ENCODE data around the gene CRAMP1. TPM values are rescaled to one million over a fixed set of nuclear protein-coding genes. Genes with fewer than 3 reads are reported as not detected.

CRAMP1 gene
- polyA plus RNA-seq, 1 of the 3 experiments (the other 2 are of a cell fraction), result 9.5 TPM

DNA sequence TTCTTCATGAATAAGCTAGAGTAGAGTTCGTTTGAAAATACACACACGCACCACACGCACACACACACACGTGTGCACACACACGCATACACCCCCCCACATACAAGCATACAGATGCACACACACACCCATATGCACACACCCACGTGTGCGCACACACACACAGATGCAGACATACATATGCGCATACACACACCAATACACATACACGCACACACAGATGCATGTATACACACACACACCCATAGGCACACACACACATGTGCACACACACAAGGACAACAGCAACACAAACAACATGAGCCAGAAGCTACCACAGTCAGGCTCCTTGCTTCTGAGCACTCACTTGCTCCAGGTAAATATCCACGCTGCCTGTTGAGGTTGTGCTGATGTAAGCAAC lies 5.4 kb upstream of the CRAMP1 start:
- no peak for DNase-seq
- Histone ChIP-seq H4K20me1 (ENCODE audit: insufficient read depth) (no peaks in the 10 kb centered on the region), H3K79me2 (ENCODE audit: insufficient read depth) (peaks cover 22% of the 10 kb centered on the region; the same call in 1 of the 2 replicates), H3K4me3 (ENCODE audit: low read depth in 2 of 2, low read length in 1 of 2) (no peak overlapping the region), H3K27ac (ENCODE audit: low read depth in 2 of 2, low read length in 1 of 2) (no peak overlapping the region), H3F3A (replicated peaks; ENCODE audit: insufficient read depth) (peaks cover 9% of the 10 kb centered on the region), H3K4me1 (ENCODE audit: control insufficient read depth in 1 of 2, insufficient read depth in 2 of 2, low read depth in 1 of 2, low read length in 1 of 2) (peaks cover 5 to 11% of the 10 kb centered on the region in 2 experiments; a peak in 2 of 4 replicates), H3K4me2 (no peak overlapping the region), H3K36me3 (replicated peaks in 1 of 2; ENCODE audit: control insufficient read depth in 1 of 2, insufficient read depth in 2 of 2, low read length in 1 of 2) (peaks cover 7 to 17% of the 10 kb centered on the region in 2 experiments), H2AFZ (ENCODE audit: low read depth) (no peak overlapping the region), H3K27me3 (ENCODE audit: insufficient read depth) (no peaks in the 10 kb centered on the region), H3K9me2 (no peaks in the 10 kb centered on the region), H3K9me3 (no peaks in the 10 kb centered on the region), H3K9ac (no peak overlapping the region)
- POLR2A ChIA-PET, result no interaction called here
- CTCF ChIA-PET, result no interaction called here
- 89% methylated on average over 10 of the region's 10 CpGs for WGBS (ENCODE audit: low lambda C conversion rate)
- no peak for TF ChIP-seq NRF1 (IDR thresholded peaks at IDR 0.05; ENCODE audit: low read depth, low read length)
- TF ChIP-seq, protein P1, sequence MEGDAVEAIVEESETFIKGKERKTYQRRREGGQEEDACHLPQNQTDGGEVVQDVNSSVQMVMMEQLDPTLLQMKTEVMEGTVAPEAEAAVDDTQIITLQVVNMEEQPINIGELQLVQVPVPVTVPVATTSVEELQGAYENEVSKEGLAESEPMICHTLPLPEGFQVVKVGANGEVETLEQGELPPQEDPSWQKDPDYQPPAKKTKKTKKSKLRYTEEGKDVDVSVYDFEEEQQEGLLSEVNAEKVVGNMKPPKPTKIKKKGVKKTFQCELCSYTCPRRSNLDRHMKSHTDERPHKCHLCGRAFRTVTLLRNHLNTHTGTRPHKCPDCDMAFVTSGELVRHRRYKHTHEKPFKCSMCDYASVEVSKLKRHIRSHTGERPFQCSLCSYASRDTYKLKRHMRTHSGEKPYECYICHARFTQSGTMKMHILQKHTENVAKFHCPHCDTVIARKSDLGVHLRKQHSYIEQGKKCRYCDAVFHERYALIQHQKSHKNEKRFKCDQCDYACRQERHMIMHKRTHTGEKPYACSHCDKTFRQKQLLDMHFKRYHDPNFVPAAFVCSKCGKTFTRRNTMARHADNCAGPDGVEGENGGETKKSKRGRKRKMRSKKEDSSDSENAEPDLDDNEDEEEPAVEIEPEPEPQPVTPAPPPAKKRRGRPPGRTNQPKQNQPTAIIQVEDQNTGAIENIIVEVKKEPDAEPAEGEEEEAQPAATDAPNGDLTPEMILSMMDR (IDR thresholded peaks at IDR 0.05), result no peak

DNA sequence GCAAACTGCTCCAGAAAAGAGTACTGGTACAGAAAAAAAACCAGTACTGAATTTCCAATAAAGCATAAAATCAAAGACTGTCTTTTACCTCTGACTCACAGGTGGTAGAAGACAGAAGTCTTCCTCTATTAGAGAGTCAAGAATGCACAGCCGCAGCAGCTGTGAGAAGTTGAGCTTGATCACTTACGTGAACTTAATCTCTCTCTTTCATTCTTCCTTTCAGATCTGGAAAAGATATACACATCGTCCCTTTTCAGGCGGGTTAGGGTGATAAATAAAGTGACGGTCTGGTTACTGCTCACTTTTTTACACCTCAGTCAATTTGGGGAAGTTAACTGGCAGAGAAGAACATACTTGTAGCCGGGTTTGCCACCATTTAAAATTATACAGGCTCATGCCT lies 4.2 kb upstream of the CRAMP1 start:
- H3K9ac ChIP-seq, result no peak overlapping the region
- DNase-seq, result no peak
- H3K27me3 ChIP-seq (ENCODE audit: insufficient read depth), result no peaks in the 10 kb centered on the region
- H3K4me3 ChIP-seq (ENCODE audit: low read depth in 2 of 2, low read length in 1 of 2), result no peak overlapping the region
- no peaks in the 10 kb centered on the region for H3K9me2 ChIP-seq
- no peak overlapping the region for H2AFZ ChIP-seq (ENCODE audit: low read depth)
- ChIA-PET POLR2A (no interaction called here), CTCF (no interaction called here)
- no peak overlapping the region for H3K4me2 ChIP-seq
- WGBS (ENCODE audit: low lambda C conversion rate), result 90% methylated on average over 6 of the region's 6 CpGs
- H3K27ac ChIP-seq (ENCODE audit: low read depth in 2 of 2, low read length in 1 of 2), result no peak overlapping the region
- peaks cover 5 to 15% of the 10 kb centered on the region in 2 experiments; a peak in 2 of 4 replicates for H3K4me1 ChIP-seq (ENCODE audit: control insufficient read depth in 1 of 2, insufficient read depth in 2 of 2, low read depth in 1 of 2, low read length in 1 of 2)
- H3K36me3 ChIP-seq (replicated peaks in 1 of 2; ENCODE audit: control insufficient read depth in 1 of 2, insufficient read depth in 2 of 2, low read length in 1 of 2), result peaks cover 3 to 17% of the 10 kb centered on the region in 2 experiments
- peaks cover 29% of the 10 kb centered on the region for H3K79me2 ChIP-seq (ENCODE audit: insufficient read depth)
- no peak for TF ChIP-seq EZH2phosphoT487 (IDR thresholded peaks at IDR 0.05; ENCODE audit: borderline replicate concordance, low read depth)
- TF ChIP-seq, protein P2, sequence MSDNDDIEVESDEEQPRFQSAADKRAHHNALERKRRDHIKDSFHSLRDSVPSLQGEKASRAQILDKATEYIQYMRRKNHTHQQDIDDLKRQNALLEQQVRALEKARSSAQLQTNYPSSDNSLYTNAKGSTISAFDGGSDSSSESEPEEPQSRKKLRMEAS (IDR thresholded peaks at IDR 0.05; ENCODE audit: low read depth), result no peak
- TF ChIP-seq NFIC (IDR thresholded peaks at IDR 0.05; ENCODE audit: borderline replicate concordance), result no peak
- TF ChIP-seq, protein P3, sequence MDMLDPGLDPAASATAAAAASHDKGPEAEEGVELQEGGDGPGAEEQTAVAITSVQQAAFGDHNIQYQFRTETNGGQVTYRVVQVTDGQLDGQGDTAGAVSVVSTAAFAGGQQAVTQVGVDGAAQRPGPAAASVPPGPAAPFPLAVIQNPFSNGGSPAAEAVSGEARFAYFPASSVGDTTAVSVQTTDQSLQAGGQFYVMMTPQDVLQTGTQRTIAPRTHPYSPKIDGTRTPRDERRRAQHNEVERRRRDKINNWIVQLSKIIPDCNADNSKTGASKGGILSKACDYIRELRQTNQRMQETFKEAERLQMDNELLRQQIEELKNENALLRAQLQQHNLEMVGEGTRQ (IDR thresholded peaks at IDR 0.05; ENCODE audit: borderline replicate concordance, low read depth, low read length), result no peak
- no peak for TF ChIP-seq JUND (IDR thresholded peaks at IDR 0.05)
- TF ChIP-seq, protein P1 (IDR thresholded peaks at IDR 0.05), result no peak
- TF ChIP-seq YY1 (IDR thresholded peaks at IDR 0.05; ENCODE audit: low read depth), result no peak
- no peak for TF ChIP-seq TCF12 (IDR thresholded peaks at IDR 0.05)
- peaks cover 1% of the 10 kb centered on the region; the same call in 1 of the 2 replicates for H4K20me1 ChIP-seq (ENCODE audit: insufficient read depth)
- H3K9me3 ChIP-seq, result no peaks in the 10 kb centered on the region
- H3F3A ChIP-seq (replicated peaks; ENCODE audit: insufficient read depth), result peaks cover 13% of the 10 kb centered on the region

Data from SK-N-SH (cell line).